HepG2 (cell line): ENCODE results near the gene AXIN2. TPM values are rescaled to one million over a fixed set of nuclear protein-coding genes. Genes with fewer than 3 reads are reported as not detected.

Experiments used
- DMAP1 ChIP-seq: IDR thresholded peaks from 2 replicates; pipeline ENCODE4 v1.6.1; 2016
- HNRNPLL ChIP-seq: fragments of 200-400 bp; formaldehyde crosslinking; IDR thresholded peaks from 2 replicates; pipeline ENCODE4 v1.6.1; 2017; ENCODE audit warnings: mild to moderate bottlenecking, low read depth, low read length; ENCODE audit not compliant: poor library complexity, severe bottlenecking
- KDM3A ChIP-seq: IDR thresholded peaks from 2 replicates; pipeline ENCODE4 v1.6.1; 2018; ENCODE audit warnings: low read depth, missing compliant biosample characterization
- MATR3 ChIP-seq: sonication (generic); formaldehyde crosslinking; IDR thresholded peaks from 2 replicates; pipeline ENCODE4 v1.4.0; 2020; ENCODE audit warnings: missing genetic modification reagents
- NR2C2 ChIP-seq: sonication (generic); formaldehyde crosslinking; IDR thresholded peaks from 2 replicates; pipeline ENCODE4 v1.4.0; 2020; ENCODE audit warnings: missing genetic modification reagents, mild to moderate bottlenecking, moderate library complexity, borderline replicate concordance
- NR2F6 ChIP-seq, 2 experiments: IDR thresholded peaks; 2 replicates each; pipeline ENCODE4 v1.6.1; 2016; ENCODE audit warnings: antibody characterized with exemption in 1 of 2, mild to moderate bottlenecking in 1 of 2
- PHF5A ChIP-seq: IDR thresholded peaks from one replicate; pipeline ENCODE4 v1.6.1; 2018; ENCODE audit warnings: low read depth, missing genetic modification reagents; ENCODE audit not compliant: unreplicated experiment
- RXRA ChIP-seq: sonication (generic); formaldehyde crosslinking; IDR thresholded peaks from 2 replicates; pipeline ENCODE4 v1.5.1; 2020; ENCODE audit warnings: missing genetic modification reagents
- SP5 ChIP-seq: IDR thresholded peaks from 2 replicates; pipeline ENCODE4 v1.6.1; 2016; ENCODE audit warnings: low read depth, borderline replicate concordance
- TCF12 ChIP-seq, 2 experiments: fragments of 450-650 bp in 1 of 2; sonication (generic) in 1 of 2; formaldehyde crosslinking in 1 of 2; IDR thresholded peaks; 2 replicates each; pipeline versions ENCODE4 v1.6.1 to v1.8.0; 2017 to 2022; ENCODE audit warnings: antibody characterized with exemption in 1 of 2, mild to moderate bottlenecking in 1 of 2, missing genetic modification reagents in 1 of 2, moderate library complexity in 1 of 2
- ZNF124 ChIP-seq: sonication (generic); formaldehyde crosslinking; IDR thresholded peaks from 2 replicates; pipeline ENCODE4 v1.4.0; 2020; ENCODE audit warnings: missing genetic modification reagents
- ZNF138 ChIP-seq: sonication (generic); formaldehyde crosslinking; IDR thresholded peaks from 2 replicates; pipeline ENCODE4 v1.5.0; 2020; ENCODE audit warnings: mild to moderate bottlenecking, low read depth, missing genetic modification reagents
- ZNF432 ChIP-seq: sonication (generic); formaldehyde crosslinking; IDR thresholded peaks from 2 replicates; pipeline ENCODE4 v1.5.0; 2020; ENCODE audit warnings: missing genetic modification reagents, mild to moderate bottlenecking, borderline replicate concordance
- ZNF460 ChIP-seq: sonication (generic); formaldehyde crosslinking; IDR thresholded peaks from 2 replicates; pipeline ENCODE4 v1.5.1; 2020; ENCODE audit warnings: missing genetic modification reagents, mild to moderate bottlenecking, borderline replicate concordance
- ZNF773 ChIP-seq: sonication (generic); formaldehyde crosslinking; IDR thresholded peaks from 2 replicates; pipeline ENCODE4 v1.4.0; 2020; ENCODE audit warnings: missing genetic modification reagents, borderline replicate concordance
- polyA plus RNA-seq, 8 experiments: library from polyadenylated mRNA; depleted of rRNA in 3 of 8; stranded (reverse) in 7 of 8; unstranded in 1 of 8; fragments of >200 nt; fragmentation: Illumina TruSeq in 4 of 8; extraction: Trizol in 4 of 8; gene quantifications; 2 replicates each; pipeline versions ENCODE4 v1.2.1 to v1.2.3, GENCODE V29; 2011 to 2016; ENCODE audit warnings: low read depth in 4 of 8, missing spikeins in 1 of 8, mixed read lengths in 1 of 8; ENCODE audit not compliant: insufficient read depth in 1 of 8
- total RNA-seq, 5 experiments: library from RNA; depleted of rRNA; stranded (reverse); fragments of >200 nt; fragmentation: Illumina TruSeq; extraction: Trizol; gene quantifications; 2 replicates each; pipeline ENCODE4 v1.2.3, GENCODE V29; 2016; ENCODE audit warnings: low read depth in 1 of 5
- TF ChIP-seq, protein P1 (sequence below): sonication (generic); formaldehyde crosslinking; IDR thresholded peaks from 2 replicates; pipeline ENCODE4 v1.8.1; 2023; ENCODE audit warnings: mild to moderate bottlenecking, moderate library complexity, missing genetic modification reagents
- TF ChIP-seq, protein P2 (sequence below): sonication (generic); formaldehyde crosslinking; IDR thresholded peaks from 2 replicates; pipeline ENCODE4 v1.5.0; 2020; ENCODE audit warnings: mild to moderate bottlenecking, missing genetic modification reagents, moderate library complexity
- TF ChIP-seq, protein P3 (sequence below): sonication (generic); formaldehyde crosslinking; IDR thresholded peaks from 2 replicates; pipeline ENCODE4 v1.8.0; 2022; ENCODE audit warnings: missing genetic modification reagents, low read depth, mild to moderate bottlenecking, borderline replicate concordance
- TF ChIP-seq, protein P4 (sequence below): sonication (generic); formaldehyde crosslinking; IDR thresholded peaks from 2 replicates; pipeline ENCODE4 v1.9.0; 2022; ENCODE audit warnings: missing genetic modification reagents, mild to moderate bottlenecking, borderline replicate concordance
- TF ChIP-seq, protein P5 (sequence below): sonication (generic); formaldehyde crosslinking; IDR thresholded peaks from 2 replicates; pipeline ENCODE4 v1.5.1; 2020; ENCODE audit warnings: missing genetic modification reagents, mild to moderate bottlenecking, borderline replicate concordance
- TF ChIP-seq, protein P6 (sequence below): sonication (generic); formaldehyde crosslinking; IDR thresholded peaks from 2 replicates; pipeline ENCODE4 v1.8.0; 2022; ENCODE audit warnings: low read depth, missing genetic modification reagents

Gene AXIN2
- total and polyA plus RNA-seq, 2 of the 13 experiments (the other 11 are each of a cell fraction or from before 2014, with no cell fraction given), result 58.6 to 63.4 TPM

DNA sequence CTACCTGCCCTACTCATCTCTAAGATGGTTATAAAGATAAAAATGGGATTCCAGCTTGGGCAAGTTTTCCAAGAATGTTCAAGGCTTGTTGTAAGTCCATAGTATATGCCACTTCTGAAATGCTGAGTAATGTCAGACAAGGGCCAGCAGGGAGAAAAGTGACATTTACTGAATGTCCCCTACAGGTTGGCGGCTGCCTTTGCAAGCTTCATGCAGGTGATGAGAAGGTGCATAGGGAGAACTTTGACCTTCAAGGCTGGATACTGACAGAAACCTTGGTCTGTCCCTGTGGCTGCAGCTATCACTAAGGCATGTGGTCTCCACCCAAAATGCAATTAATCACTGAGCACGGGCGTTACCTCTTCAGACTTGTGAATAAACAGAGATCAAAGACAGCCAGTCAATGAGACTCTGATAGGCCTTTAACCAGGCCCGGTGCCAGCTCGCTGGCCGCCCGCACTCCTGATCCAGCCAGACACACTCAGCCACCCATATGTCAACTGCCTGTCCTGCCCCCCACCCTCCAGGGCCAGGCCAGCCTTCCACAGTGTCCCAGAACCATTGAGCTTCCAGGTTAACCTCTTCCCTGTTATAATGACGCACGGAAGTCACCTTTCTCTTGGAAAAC, 26.8 kb upstream of the AXIN2 start (continued):
- no peak for TF ChIP-seq TCF12 (IDR thresholded peaks at IDR 0.05)
- TF ChIP-seq TCF12 (CRISPR knock-in tag; IDR thresholded peaks at IDR 0.05), result 0 out of 2 replicates have a peak, but pooled peaks have one; percentile 43
- TF ChIP-seq, protein P1, sequence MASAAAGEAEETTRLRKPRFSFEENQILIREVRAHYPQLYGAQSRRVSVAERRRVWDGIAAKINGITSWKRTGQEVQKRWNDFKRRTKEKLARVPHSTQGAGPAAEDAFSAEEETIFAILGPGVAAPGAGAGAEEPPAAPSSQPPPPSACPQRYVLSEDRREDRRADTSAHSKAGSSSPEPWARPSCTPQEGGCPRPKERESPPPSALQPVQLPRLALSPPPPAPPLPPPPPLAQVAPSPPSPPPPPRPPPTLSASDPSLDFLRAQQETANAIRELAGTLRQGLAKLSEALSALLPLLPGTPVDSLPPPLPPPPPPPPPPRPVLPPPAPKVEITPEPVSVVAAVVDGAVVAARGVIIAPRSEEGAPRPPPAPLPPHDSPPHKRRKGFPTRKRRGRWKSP (CRISPR knock-in tag), result no peak
- TF ChIP-seq, protein P2, sequence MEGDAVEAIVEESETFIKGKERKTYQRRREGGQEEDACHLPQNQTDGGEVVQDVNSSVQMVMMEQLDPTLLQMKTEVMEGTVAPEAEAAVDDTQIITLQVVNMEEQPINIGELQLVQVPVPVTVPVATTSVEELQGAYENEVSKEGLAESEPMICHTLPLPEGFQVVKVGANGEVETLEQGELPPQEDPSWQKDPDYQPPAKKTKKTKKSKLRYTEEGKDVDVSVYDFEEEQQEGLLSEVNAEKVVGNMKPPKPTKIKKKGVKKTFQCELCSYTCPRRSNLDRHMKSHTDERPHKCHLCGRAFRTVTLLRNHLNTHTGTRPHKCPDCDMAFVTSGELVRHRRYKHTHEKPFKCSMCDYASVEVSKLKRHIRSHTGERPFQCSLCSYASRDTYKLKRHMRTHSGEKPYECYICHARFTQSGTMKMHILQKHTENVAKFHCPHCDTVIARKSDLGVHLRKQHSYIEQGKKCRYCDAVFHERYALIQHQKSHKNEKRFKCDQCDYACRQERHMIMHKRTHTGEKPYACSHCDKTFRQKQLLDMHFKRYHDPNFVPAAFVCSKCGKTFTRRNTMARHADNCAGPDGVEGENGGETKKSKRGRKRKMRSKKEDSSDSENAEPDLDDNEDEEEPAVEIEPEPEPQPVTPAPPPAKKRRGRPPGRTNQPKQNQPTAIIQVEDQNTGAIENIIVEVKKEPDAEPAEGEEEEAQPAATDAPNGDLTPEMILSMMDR (CRISPR knock-in tag), result peak; percentile 58
- TF ChIP-seq PHF5A (CRISPR knock-in tag), result no peak
- TF ChIP-seq, protein P3, sequence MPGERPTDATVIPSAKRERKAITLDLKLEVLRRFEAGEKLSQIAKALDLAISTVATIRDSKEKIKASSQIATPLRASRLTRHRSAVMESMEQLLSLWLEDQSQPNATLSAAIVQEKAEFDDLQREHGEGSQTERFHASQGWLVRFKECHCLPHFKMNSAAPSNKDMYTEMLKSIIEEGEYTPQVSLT (CRISPR knock-in tag), result no peak
- TF ChIP-seq, protein P4, sequence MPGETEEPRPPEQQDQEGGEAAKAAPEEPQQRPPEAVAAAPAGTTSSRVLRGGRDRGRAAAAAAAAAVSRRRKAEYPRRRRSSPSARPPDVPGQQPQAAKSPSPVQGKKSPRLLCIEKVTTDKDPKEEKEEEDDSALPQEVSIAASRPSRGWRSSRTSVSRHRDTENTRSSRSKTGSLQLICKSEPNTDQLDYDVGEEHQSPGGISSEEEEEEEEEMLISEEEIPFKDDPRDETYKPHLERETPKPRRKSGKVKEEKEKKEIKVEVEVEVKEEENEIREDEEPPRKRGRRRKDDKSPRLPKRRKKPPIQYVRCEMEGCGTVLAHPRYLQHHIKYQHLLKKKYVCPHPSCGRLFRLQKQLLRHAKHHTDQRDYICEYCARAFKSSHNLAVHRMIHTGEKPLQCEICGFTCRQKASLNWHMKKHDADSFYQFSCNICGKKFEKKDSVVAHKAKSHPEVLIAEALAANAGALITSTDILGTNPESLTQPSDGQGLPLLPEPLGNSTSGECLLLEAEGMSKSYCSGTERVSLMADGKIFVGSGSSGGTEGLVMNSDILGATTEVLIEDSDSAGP (CRISPR knock-in tag), result peak; percentile 60
- TF ChIP-seq ZNF124 (CRISPR knock-in tag), result no peak; the same call in 1 of the 2 replicates
- TF ChIP-seq, protein P5, sequence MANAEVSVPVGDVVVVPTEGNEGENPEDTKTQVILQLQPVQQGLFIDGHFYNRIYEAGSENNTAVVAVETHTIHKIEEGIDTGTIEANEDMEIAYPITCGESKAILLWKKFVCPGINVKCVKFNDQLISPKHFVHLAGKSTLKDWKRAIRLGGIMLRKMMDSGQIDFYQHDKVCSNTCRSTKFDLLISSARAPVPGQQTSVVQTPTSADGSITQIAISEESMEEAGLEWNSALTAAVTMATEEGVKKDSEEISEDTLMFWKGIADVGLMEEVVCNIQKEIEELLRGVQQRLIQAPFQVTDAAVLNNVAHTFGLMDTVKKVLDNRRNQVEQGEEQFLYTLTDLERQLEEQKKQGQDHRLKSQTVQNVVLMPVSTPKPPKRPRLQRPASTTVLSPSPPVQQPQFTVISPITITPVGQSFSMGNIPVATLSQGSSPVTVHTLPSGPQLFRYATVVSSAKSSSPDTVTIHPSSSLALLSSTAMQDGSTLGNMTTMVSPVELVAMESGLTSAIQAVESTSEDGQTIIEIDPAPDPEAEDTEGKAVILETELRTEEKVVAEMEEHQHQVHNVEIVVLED (CRISPR knock-in tag), result peak; percentile 31; the same call in 1 of the 2 replicates
- no peak for TF ChIP-seq ZNF460
- TF ChIP-seq, protein P6, sequence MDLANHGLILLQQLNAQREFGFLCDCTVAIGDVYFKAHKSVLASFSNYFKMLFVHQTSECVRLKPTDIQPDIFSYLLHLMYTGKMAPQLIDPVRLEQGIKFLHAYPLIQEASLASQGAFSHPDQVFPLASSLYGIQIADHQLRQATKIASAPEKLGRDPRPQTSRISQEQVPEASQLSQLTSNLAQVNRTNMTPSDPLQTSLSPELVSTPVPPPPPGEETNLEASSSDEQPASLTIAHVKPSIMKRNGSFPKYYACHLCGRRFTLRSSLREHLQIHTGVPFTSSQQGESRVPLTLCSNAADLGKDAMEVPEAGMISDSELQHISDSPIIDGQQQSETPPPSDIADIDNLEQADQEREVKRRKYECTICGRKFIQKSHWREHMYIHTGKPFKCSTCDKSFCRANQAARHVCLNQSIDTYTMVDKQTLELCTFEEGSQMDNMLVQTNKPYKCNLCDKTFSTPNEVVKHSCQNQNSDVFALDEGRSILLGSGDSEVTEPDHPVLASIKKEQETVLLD, result no peak
- TF ChIP-seq SP5 (CRISPR knock-in tag), result peak; percentile 84
- peak; percentile 75 for TF ChIP-seq NR2F6 (IDR thresholded peaks at IDR 0.05)
- TF ChIP-seq NR2F6 (CRISPR knock-in tag; IDR thresholded peaks at IDR 0.05), result no peak; the same call in 1 of the 2 replicates
- TF ChIP-seq MATR3 (CRISPR knock-in tag), result no peak
- TF ChIP-seq DMAP1 (CRISPR knock-in tag), result peak; percentile 56; the same call in 1 of the 2 replicates
- no peak for TF ChIP-seq ZNF138 (CRISPR knock-in tag)
- peak; percentile 78; the same call in 1 of the 2 replicates for TF ChIP-seq RXRA
- TF ChIP-seq HNRNPLL, result no peak
- TF ChIP-seq ZNF773 (CRISPR knock-in tag), result no peak
- TF ChIP-seq ZNF432, result no peak
- peak; percentile 30; the same call in 1 of the 2 replicates for TF ChIP-seq NR2C2 (CRISPR knock-in tag)
- TF ChIP-seq KDM3A (CRISPR knock-in tag), result no peak
